ENCODE data around the gene KCNE4.

DNA sequence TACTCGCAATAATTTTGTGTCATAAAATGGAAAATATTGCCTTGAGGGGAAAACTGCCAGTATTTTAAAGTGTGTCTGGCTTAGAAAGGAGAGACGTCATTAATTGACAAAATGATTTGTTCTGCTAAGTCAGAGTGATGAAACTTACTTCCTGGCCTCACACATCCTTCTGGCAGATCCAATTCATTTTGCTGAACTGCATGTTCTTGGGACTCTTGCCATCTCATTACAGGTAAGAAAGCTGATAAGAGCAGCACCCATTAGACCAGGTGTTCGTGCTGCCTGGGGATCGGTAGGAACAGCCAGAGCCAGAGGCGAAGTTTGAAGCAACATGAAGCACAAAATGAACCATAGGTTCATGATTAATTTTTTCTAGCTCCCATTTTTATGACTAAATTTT is 38.0 kb downstream of the KCNE4 start:
- TF ChIP-seq, protein P1, sequence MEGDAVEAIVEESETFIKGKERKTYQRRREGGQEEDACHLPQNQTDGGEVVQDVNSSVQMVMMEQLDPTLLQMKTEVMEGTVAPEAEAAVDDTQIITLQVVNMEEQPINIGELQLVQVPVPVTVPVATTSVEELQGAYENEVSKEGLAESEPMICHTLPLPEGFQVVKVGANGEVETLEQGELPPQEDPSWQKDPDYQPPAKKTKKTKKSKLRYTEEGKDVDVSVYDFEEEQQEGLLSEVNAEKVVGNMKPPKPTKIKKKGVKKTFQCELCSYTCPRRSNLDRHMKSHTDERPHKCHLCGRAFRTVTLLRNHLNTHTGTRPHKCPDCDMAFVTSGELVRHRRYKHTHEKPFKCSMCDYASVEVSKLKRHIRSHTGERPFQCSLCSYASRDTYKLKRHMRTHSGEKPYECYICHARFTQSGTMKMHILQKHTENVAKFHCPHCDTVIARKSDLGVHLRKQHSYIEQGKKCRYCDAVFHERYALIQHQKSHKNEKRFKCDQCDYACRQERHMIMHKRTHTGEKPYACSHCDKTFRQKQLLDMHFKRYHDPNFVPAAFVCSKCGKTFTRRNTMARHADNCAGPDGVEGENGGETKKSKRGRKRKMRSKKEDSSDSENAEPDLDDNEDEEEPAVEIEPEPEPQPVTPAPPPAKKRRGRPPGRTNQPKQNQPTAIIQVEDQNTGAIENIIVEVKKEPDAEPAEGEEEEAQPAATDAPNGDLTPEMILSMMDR (IDR thresholded peaks at IDR 0.05) = no peak
- TF ChIP-seq POLR2A (IDR thresholded peaks at IDR 0.05) = no peak
